GM18873 (cell line): ENCODE data around the gene EMD.

Source experiments
- ATAC-seq: cut with Tn5 transposase; IDR thresholded peaks from one replicate; pipeline ENCODE4 v1.9.1; 2021; ENCODE audit warnings: mild to moderate bottlenecking, moderate library complexity, moderate number of reproducible peaks; ENCODE audit not compliant: unreplicated experiment, low FRiP score

EMD gene

DNA sequence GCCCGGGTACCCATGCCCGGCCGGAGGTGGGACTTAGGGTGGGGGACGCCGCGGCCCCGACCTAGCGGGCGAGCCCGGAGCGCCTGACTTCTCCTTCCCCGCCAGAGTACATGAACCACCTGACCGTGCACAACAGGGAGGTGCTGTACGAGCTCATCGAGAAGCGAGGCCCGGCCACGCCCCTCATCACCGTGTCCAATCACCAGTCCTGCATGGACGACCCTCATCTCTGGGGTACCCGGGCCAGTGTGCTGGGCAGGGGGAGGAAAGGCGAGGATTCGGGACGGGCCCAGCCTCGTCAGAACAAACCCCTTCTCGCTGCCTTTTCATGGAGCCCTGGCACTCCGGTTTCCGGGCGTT is 32.9 kb downstream of the EMD start:
- no peak for ATAC-seq

DNA sequence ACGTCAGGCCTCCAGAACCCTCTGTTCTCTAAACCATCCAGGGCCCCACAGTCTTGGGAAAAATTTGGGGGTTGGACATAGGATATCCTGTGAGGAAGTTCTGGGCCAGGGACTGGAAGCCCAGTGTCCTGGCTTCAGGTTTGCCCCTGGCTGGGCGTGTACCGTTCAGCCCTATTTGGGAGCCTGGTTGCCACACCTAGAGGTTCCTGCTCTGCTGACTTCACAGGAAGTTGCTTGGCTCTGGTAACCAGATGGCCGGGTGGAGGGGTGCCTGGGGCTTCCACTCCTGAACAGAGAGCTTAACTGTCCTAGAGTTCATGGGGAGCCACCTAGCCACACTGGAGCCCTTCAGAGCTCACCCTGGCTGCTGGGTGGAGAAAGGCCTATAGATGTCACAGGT is 33.4 kb downstream of the EMD start:
- no peak for ATAC-seq

DNA sequence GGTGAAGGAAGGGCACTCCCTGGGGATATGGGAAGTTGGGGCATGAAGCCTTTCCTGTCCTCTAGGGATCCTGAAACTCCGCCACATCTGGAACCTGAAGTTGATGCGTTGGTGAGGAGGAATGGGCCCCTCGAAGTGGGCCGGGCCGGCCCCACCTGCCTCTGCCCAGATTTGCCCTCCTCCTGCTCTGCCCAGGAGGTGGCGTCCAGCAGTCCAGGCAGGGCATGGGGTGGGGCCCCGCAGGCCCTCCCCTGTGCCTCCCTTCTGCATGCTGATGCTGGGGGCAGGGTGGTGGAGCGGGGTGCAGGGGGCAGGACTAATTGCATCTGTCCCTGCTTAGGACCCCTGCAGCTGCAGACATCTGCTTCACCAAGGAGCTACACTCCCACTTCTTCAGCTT is 34.0 kb downstream of the EMD start:
- no peak for ATAC-seq

DNA sequence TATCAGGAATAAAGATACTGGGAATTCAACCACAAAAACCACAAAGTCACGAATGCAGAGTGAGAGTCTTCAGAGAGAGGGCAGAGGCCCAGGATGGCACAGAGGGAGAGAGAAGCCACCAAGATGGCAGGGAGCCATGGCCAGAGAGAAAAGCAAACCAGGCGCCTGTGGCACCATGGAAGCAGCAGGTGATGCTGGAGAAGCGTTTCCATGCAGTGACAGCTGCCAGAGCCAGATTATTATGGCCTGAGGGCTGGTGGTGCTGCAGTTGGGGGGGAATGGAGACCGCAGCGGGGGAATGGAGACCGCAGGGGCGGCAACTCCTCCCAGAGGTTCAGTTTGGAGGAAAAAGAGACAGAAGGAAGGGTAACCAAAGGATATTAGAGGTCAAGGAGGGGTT is 38.1 kb downstream of the EMD start:
- ATAC-seq: no peak

DNA sequence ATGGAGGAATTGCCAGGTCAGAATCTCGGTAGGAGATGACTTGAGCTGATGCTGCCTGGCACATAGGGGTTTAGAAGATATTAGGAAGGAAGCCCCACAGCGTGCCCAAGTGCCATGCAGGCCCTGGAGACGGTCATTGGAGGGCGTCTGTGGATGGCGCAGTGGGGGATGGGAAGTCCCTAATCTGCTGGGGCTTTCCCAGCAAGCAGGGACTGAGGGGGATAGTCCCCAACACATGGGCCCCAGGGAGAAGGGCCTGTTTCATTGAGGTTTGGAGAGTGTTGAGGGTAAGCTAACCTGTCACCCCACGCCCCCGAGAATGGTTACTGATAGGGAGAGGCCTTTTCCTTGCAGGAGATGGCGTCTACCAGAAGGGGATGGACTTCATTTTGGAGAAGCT is 40.1 kb downstream of the EMD start:
- ATAC-seq: no peak

DNA sequence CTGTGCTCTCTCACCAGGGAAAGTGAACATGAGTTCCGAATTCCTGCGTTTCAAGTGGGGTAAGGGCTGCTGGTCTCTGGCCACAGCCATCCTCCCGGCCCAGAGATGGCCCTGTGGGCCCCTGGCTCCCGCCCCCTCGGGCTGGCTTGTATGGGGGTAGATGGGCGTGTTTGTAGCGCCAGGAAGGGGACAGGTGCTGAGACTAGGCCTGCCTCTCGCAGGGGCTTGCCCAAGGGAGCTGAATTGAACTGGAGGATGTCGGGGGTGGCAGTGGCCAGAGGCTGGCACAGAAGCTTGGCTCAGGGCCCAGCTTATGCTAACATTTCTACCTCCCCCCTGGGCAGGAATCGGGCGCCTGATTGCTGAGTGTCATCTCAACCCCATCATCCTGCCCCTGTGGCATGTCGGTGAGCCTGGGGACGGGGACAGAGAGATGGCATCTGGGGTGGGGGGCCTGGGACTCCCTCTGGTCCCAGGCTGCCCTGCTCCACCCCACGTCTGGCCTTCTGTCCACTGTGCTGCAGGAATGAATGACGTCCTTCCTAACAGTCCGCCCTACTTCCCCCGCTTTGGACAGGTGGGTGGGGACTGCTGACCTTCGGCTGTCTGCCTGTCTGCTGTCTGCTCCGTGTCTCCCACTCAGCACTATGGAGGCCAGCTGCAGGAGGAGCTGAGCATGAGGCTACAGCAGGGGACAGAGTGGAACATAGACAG is 40.8 kb downstream of the EMD start:
- no peak for ATAC-seq

DNA sequence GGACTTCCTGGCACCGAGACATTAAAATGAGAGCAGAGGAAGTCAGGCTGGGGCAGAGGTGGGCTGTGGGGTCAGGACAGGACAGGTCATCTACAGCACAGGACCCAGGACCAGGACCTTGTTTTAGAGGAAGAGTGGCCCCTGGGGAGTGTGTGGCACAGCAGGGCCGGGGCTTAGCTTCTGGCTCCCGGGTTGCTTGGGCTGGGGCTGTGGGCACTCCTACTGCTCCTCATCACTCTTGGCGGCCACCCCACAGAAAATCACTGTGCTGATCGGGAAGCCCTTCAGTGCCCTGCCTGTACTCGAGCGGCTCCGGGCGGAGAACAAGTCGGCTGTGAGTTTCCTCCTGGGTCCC is 41.3 kb downstream of the EMD start:
- no peak for ATAC-seq

DNA sequence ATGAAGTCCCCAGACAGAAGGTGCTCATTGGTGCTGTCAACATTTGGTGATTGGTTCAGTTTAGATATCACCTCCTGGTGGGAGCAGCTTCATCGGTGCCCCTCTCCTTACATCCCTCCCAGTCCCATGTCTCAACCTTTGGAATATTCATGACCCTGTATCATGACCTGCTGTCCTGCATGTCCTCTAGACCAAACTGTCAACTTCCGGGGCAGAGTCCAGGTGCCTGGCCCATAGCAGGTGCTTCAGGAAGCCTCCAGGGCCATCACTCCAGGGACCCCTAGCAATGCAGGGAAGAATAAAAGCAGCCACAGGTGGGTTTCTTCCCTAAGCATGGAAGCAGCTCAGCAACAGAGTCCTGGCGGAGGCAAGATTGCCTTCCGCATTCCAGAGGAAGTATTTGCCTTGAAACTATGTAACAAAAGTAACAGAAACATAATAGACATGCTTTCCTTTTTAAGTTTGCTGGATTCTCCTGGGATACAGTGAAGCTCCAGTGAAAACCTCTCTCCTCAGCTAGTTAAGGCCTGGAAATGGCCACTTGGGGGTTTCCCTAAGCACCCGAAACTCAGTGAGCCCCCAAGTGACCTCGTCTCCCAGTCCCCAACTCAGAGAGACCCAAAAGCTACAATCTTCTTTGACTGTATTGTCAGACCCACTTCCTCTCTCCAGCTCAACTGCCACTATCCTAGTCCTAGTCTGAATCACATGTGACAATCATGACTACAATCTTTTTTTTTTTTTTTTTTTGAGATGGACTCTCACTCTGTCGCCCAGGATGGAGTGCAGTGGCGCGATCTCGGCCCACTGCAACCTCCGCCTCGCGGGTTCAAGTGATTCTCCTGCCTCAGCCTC is 48.0 kb downstream of the EMD start:
- no peak for ATAC-seq

DNA sequence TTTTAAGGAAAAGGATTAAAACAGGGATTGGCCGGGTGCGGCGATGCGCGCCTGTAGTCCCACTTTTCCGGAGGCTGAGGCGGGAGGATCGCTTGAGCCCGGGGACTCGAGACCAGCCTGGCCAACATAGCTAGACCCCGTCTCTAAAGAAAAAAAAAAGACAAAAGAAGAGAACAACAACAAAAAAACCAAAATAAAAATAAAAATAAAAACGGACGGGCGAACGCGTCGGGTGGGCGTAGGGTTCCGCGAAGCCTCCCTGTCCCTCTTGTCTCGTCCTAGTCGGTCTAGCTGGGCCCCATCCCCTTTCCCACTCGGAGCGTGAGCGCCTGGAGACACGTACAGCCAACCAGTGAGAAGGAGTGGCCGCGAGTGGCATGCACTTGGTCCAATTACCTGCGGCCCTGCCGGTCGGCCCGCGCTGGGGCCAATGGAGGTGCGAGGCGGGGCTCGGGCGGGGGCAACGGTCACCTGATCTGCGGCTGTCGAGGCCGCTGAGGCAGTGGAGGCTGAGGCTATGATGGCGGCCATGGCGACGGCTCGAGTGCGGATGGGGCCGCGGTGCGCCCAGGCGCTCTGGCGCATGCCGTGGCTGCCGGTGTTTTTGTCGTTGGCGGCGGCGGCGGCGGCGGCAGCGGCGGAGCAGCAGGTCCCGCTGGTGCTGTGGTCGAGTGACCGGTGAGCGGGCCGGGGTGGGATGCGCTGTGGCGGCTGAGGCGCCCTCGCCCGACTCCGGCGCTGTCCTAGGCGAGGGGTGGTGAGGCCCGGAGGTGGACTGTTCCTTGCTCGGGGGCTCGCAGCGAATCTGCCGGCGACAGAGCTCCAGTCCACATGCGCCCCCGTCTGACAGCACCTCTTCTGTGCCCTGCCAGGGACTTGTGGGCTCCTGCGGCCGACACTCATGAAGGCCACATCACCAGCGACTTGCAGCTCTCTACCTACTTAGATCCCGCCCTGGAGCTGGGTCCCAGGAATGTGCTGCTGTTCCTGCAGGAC is 49.4 kb downstream of the EMD start, which contains the start of gene ATP6AP1:
Gene ATP6AP1 (plus strand): TSS at position 502 of the 996 bp plus-strand sequence. CDS start 16 bp downstream, at position 518.
- ATAC-seq: peak; percentile 87

DNA sequence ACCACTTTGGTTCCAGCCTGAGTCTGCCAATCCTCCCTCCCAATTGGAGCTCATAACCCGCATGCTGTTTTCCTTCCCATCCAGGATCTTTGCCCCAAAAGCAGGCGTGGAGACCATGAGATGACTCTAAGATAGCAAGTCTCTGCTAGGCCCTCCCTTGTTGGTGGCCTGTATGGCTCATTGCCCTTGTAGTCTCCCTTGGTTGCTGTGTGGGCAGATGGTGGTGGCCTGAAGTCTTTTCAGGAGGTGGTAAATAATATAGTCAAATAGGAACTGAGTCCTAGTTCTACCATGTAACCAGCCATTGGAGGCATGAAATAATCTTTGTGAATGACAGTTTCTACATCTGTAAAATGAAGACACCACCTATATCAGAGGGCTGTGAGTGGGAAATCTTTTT is 50.6 kb downstream of the EMD start:
- no peak for ATAC-seq

DNA sequence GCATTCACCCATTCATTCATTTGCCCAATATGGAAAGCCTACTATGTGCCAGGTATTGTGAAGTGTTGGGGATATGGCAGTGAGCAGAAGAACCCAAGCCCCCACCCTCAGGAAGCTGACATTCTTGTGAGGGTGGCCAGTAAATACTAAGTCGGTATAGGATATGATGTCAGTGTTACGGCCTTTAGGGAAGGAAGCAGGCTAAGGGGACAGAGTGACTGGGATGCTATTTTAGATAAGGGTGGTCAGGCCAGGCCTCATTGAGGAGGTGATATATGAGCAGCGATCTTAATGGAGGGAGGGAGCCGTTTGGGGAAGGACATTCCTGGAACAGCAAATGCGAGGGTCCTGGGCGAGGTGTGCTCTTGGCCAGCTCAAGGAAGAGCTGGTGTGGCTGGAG is 51.4 kb downstream of the EMD start:
- no peak for ATAC-seq

DNA sequence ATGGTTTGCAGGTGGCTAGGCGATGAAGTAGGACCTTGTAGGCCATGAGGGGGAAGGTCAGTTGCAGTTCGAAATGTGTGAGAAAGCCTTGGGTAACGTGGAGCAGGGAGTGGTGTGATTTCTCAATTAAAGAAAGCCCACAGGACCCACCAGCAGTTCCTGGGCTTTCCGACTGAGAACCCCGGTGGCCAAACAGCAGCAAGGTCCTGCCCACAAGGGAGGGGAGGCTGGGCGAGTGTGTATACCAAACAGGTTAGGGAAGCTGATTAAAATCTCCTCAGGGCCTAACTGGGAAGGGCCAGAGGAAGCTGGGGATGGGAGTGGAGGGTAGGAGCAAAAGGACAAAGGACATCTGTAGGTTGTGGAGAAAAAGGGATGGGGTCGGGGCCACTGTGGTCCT is 51.8 kb downstream of the EMD start:
- no peak for ATAC-seq
